Osteoblast (primary cell): ENCODE measurements around the gene CCSAP. TPM values are rescaled to one million over a fixed set of nuclear protein-coding genes. Genes with fewer than 3 reads are reported as not detected.

Source experiments
- DNase-seq: peaks from one replicate; pipeline ENCODE4 v3.0.0; 2011; ENCODE audit warnings: low spot score, mixed read lengths; ENCODE audit not compliant: insufficient read length; ENCODE audit errors: missing footprints
- H2AFZ ChIP-seq: 2 replicates; pipeline ENCODE4 v1.6.0; 2011; ENCODE audit warnings: mild to moderate bottlenecking, low read length
- H3K27ac ChIP-seq: 2 replicates; pipeline ENCODE4 v1.5.1; 2011; ENCODE audit warnings: mild to moderate bottlenecking, low read depth, low read length, moderate library complexity
- H3K27me3 ChIP-seq: 2 replicates; pipeline ENCODE4 v1.6.0; 2012; ENCODE audit warnings: mild to moderate bottlenecking, control low read depth, inconsistent platforms, low read length, moderate library complexity; ENCODE audit not compliant: insufficient read depth
- H3K36me3 ChIP-seq: 2 replicates; pipeline ENCODE4 v1.5.1; 2011; ENCODE audit warnings: mild to moderate bottlenecking, low read length, control low read depth, moderate library complexity; ENCODE audit not compliant: insufficient read depth
- H3K4me1 ChIP-seq: 2 replicates; pipeline ENCODE4 v1.5.1; 2011; ENCODE audit warnings: mild to moderate bottlenecking, low read length, control low read depth, moderate library complexity; ENCODE audit not compliant: insufficient read depth
- H3K4me2 ChIP-seq: 2 replicates; pipeline ENCODE4 v1.6.0; 2011; ENCODE audit warnings: mild to moderate bottlenecking, low read length; ENCODE audit not compliant: insufficient read depth
- H3K4me3 ChIP-seq: fragments of 200-600 bp; sonication (generic); 3 replicates; pipeline ENCODE4 v1.5.1; 2012; ENCODE audit warnings: mild to moderate bottlenecking, low read length, inconsistent platforms; ENCODE audit not compliant: insufficient read depth
- H3K79me2 ChIP-seq: 2 replicates; pipeline ENCODE4 v1.6.0; 2012; ENCODE audit warnings: mild to moderate bottlenecking, low read length, control low read depth, inconsistent platforms; ENCODE audit not compliant: insufficient read depth
- H3K9me3 ChIP-seq: 2 replicates; pipeline ENCODE4 v1.5.1; 2011; ENCODE audit warnings: low read depth, low read length, control low read depth
- H4K20me1 ChIP-seq: 2 replicates; pipeline ENCODE4 v1.6.0; 2012; ENCODE audit warnings: mild to moderate bottlenecking, low read length, control low read depth; ENCODE audit not compliant: insufficient read depth
- total RNA-seq: library from RNA; depleted of rRNA; stranded (reverse); fragments of >200 nt; gene quantifications from 2 replicates; pipeline ENCODE4 v1.2.3, GENCODE V29; 2012
- TF ChIP-seq, protein P1 (sequence below): IDR thresholded peaks from 2 replicates; pipeline ENCODE4 v1.5.1; 2011; ENCODE audit warnings: mild to moderate bottlenecking, low read depth, low read length, moderate library complexity; ENCODE audit errors: extremely low read depth

The CCSAP gene
- total RNA-seq, 1 donor: 9.4 TPM

- no peak overlapping the region for H2AFZ ChIP-seq
- TF ChIP-seq, protein P1, sequence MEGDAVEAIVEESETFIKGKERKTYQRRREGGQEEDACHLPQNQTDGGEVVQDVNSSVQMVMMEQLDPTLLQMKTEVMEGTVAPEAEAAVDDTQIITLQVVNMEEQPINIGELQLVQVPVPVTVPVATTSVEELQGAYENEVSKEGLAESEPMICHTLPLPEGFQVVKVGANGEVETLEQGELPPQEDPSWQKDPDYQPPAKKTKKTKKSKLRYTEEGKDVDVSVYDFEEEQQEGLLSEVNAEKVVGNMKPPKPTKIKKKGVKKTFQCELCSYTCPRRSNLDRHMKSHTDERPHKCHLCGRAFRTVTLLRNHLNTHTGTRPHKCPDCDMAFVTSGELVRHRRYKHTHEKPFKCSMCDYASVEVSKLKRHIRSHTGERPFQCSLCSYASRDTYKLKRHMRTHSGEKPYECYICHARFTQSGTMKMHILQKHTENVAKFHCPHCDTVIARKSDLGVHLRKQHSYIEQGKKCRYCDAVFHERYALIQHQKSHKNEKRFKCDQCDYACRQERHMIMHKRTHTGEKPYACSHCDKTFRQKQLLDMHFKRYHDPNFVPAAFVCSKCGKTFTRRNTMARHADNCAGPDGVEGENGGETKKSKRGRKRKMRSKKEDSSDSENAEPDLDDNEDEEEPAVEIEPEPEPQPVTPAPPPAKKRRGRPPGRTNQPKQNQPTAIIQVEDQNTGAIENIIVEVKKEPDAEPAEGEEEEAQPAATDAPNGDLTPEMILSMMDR: no peak
- H3K4me2 ChIP-seq: no peak overlapping the region
- H3K4me1 ChIP-seq: peaks cover 23% of the 10 kb centered on the region
- H3K79me2 ChIP-seq: peaks cover 90% of the 10 kb centered on the region
- H3K36me3 ChIP-seq: no peaks in the 10 kb centered on the region
- no peaks in the 10 kb centered on the region for H3K27me3 ChIP-seq
- DNase-seq: no peak
- no peak overlapping the region for H3K27ac ChIP-seq
- no peaks in the 10 kb centered on the region for H3K9me3 ChIP-seq
- peaks cover 56% of the 10 kb centered on the region for H4K20me1 ChIP-seq
- no peak overlapping the region for H3K4me3 ChIP-seq
Observed at GRCh38 chr1:229280037-229280828, 62.6 kb downstream of the CCSAP start.

- Histone ChIP-seq H4K20me1 (peaks cover 58% of the 10 kb centered on the region), H3K27ac (no peak overlapping the region), H3K27me3 (no peaks in the 10 kb centered on the region), H3K4me2 (no peak overlapping the region), H2AFZ (no peak overlapping the region), H3K4me1 (peaks cover 25% of the 10 kb centered on the region), H3K9me3 (no peaks in the 10 kb centered on the region), H3K36me3 (no peaks in the 10 kb centered on the region), H3K4me3 (no peak overlapping the region), H3K79me2 (peaks cover 90% of the 10 kb centered on the region)
- no peak for DNase-seq
- TF ChIP-seq, protein P1: no peak
Observed at GRCh38 chr1:229279242-229279641, 63.6 kb downstream of the CCSAP start.

DNA sequence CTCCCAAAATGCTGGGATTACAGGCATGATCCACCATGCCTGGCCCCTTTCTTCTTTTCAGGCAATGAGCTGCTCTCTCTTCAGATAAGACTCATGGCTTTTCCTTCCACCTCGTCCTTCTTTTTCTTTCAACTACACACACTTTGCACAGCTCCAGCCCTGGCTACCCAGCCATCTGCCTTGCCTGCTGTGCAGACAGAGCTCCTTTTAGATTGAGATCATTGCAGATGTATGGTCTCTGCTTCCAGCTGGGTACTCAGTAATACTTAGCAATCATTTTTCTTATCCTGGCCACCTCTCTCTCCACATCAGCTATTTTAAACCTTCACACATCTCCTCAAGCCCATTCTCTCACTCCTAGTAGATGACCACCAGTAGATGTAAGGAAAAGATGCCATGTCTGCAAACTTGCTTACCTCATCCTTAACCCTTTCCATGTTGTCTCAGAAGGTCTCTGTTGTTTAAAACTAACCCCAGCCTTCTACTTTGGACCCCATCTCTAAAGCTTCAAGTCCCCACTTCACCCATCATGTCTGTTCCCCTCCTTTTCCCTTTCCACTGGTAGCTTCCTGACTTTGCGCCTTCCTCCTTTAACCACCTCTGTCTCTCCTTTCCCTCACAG lies 64.6 kb downstream of the CCSAP start:
- H4K20me1 ChIP-seq: peaks cover 63% of the 10 kb centered on the region
- H3K27me3 ChIP-seq: no peaks in the 10 kb centered on the region
- DNase-seq: no peak
- peaks cover 35% of the 10 kb centered on the region for H3K4me1 ChIP-seq
- no peaks in the 10 kb centered on the region for H3K36me3 ChIP-seq
- peaks cover 92% of the 10 kb centered on the region for H3K79me2 ChIP-seq
- TF ChIP-seq, protein P1: no peak
- H3K4me3 ChIP-seq: no peak overlapping the region
- H3K9me3 ChIP-seq: no peaks in the 10 kb centered on the region
- H3K4me2 ChIP-seq: no peak overlapping the region
- H2AFZ ChIP-seq: no peak overlapping the region
- no peak overlapping the region for H3K27ac ChIP-seq

GRCh38 chr1:229275005-229275404 lies 67.8 kb downstream of the CCSAP start:
- no peaks in the 10 kb centered on the region for H3K27me3 ChIP-seq
- TF ChIP-seq, protein P1: no peak
- no peak for DNase-seq
- H3K9me3 ChIP-seq: no peaks in the 10 kb centered on the region
- H3K27ac ChIP-seq: no peak overlapping the region
- H4K20me1 ChIP-seq: peaks cover 61% of the 10 kb centered on the region
- H3K4me1 ChIP-seq: peaks cover 32% of the 10 kb centered on the region
- no peak overlapping the region for H3K4me2 ChIP-seq
- H3K79me2 ChIP-seq: peaks cover 79% of the 10 kb centered on the region
- no peak overlapping the region for H2AFZ ChIP-seq
- H3K4me3 ChIP-seq: no peak overlapping the region
- no peaks in the 10 kb centered on the region for H3K36me3 ChIP-seq
